Prostate gland (tissue), 2 donors: ENCODE data around the gene GOLGA6L7.
"Not testable (repeated sequence)": the region's sequence is repeated elsewhere in the genome, so short reads cannot be mapped to it uniquely, and the experiment has no call there.

Experiments used
- POLR2A ChIP-seq: fragments of 450-650 bp; IDR thresholded peaks from one replicate; pipeline ENCODE4 v1.6.1; 2016; ENCODE audit warnings: antibody characterized with exemption, mild to moderate bottlenecking
- POLR2AphosphoS5 ChIP-seq: sonication (generic); formaldehyde crosslinking; IDR thresholded peaks from one replicate; pipeline ENCODE4 v1.6.1; 2017; ENCODE audit warnings: antibody characterized with exemption
- TF ChIP-seq, protein P1 (sequence below), 4 experiments: fragments of 200-600 bp in 2 of 4; fragments of 450-650 bp in 2 of 4; sonication (generic) in 2 of 4; IDR thresholded peaks; 1 replicate in 3 of 4; 2 replicates in 1 of 4; pipeline ENCODE4 v1.5.1; 2016 to 2019; ENCODE audit warnings: antibody characterized with exemption in 4 of 4, mild to moderate bottlenecking in 2 of 4, moderate library complexity in 2 of 4

DNA sequence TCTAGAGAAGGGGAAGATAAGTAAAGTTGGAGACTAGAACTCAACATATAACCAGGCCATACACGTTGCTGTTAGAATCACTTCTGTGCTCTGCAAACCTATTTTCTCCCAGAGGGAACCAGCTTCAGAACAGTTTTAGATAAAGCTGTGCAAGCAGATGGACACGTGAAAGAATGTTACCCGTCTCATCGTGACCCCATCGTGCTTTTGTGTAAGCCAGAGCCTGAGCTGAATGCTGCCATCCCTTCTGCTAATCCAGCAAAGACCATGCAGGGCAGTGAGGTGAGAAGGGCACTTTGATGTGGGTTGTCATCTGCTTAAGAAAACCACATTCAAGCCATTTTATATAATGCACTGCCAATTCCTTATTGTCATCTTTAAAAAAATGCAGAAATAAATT is 40.3 kb downstream of the GOLGA6L7 start:
- TF ChIP-seq, protein P1, sequence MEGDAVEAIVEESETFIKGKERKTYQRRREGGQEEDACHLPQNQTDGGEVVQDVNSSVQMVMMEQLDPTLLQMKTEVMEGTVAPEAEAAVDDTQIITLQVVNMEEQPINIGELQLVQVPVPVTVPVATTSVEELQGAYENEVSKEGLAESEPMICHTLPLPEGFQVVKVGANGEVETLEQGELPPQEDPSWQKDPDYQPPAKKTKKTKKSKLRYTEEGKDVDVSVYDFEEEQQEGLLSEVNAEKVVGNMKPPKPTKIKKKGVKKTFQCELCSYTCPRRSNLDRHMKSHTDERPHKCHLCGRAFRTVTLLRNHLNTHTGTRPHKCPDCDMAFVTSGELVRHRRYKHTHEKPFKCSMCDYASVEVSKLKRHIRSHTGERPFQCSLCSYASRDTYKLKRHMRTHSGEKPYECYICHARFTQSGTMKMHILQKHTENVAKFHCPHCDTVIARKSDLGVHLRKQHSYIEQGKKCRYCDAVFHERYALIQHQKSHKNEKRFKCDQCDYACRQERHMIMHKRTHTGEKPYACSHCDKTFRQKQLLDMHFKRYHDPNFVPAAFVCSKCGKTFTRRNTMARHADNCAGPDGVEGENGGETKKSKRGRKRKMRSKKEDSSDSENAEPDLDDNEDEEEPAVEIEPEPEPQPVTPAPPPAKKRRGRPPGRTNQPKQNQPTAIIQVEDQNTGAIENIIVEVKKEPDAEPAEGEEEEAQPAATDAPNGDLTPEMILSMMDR (IDR thresholded peaks at IDR 0.05) = not testable (repeated sequence)
- TF ChIP-seq POLR2AphosphoS5, POLR2A: not testable (repeated sequence)
